ENCODE results near the gene RASAL1. TPM values are rescaled to one million over a fixed set of nuclear protein-coding genes. Genes with fewer than 3 reads are reported as not detected.

Gene RASAL1
- total and polyA plus RNA-seq, 8 donors: 0.79 to 12.1 (median 2.6) TPM

- Histone ChIP-seq H3K27me3 (no peaks in the 10 kb centered on the region), H3K27ac (no peak overlapping the region), H3K4me1 (no peaks in the 10 kb centered on the region), H3K36me3 (peaks cover 7 to 76% (median 51%) of the 10 kb centered on the region in 3 donors), H3K9me3 (no peaks in the 10 kb centered on the region), H3K4me3 (no peak overlapping the region)
- no peak for DNase-seq
- no peak for ATAC-seq
- FAIRE-seq: no peak
- WGBS, 2 donors: 84% methylated on average over 7 of the region's 7 CpGs
- no peak for TF ChIP-seq CTCF (IDR thresholded peaks at IDR 0.05)
- intact Hi-C loops (cut with DNase I): loop anchor here in 1 of 3 donors (5.0 kb wide), 1 partner anchor 121 kb away; no protein-coding TSS in a partner anchor
Measured at GRCh38 chr12:113173081-113173698, 37.6 kb upstream of the RASAL1 start.

- 94 to 96% methylated on average over 20 of the region's 20 CpGs for WGBS, 2 donors
- Histone ChIP-seq H3K9me3 (no peaks in the 10 kb centered on the region), H3K27me3 (no peaks in the 10 kb centered on the region), H3K4me3 (no peak overlapping the region), H3K27ac (no peak overlapping the region), H3K4me1 (no peaks in the 10 kb centered on the region), H3K36me3 (peaks cover 7 to 76% (median 46%) of the 10 kb centered on the region in 3 donors)
- no peak for TF ChIP-seq CTCF (IDR thresholded peaks at IDR 0.05)
- intact Hi-C loops (cut with DNase I): loop anchor here in 1 of 3 donors (5.0 kb wide), 1 partner anchor 120 kb away; no protein-coding TSS in a partner anchor
- FAIRE-seq: no peak
- no peak for DNase-seq
- no peak for ATAC-seq
Measured at GRCh38 chr12:113172185-113172584, 36.6 kb upstream of the RASAL1 start.

GRCh38 chr12:113171543-113171942 lies 36.0 kb upstream of the RASAL1 start:
- H3K36me3 ChIP-seq: peaks cover 7 to 76% (median 46%) of the 10 kb centered on the region in 3 donors
- FAIRE-seq (no peak), ATAC-seq (no peak), DNase-seq (no peak)
- no peaks in the 10 kb centered on the region for H3K9me3 ChIP-seq
- TF ChIP-seq CTCF (IDR thresholded peaks at IDR 0.05): no peak
- intact Hi-C loops (cut with DNase I): loop anchor here in 1 of 3 donors (5.0 kb wide), 1 partner anchor 119 kb away; no protein-coding TSS in a partner anchor
- no peaks in the 10 kb centered on the region for H3K4me1 ChIP-seq
- WGBS, 2 donors: 97% methylated on average over 9 of the region's 9 CpGs
- no peaks in the 10 kb centered on the region for H3K27me3 ChIP-seq
- H3K27ac ChIP-seq: no peak overlapping the region
- no peak overlapping the region for H3K4me3 ChIP-seq

GRCh38 chr12:113170926-113171325 lies 35.4 kb upstream of the RASAL1 start:
- H3K36me3 ChIP-seq: peaks cover 5 to 78% (median 46%) of the 10 kb centered on the region in 3 donors
- intact Hi-C loops (cut with DNase I): loop anchor here in 1 of 3 donors (5.0 kb wide), 1 partner anchor 119 kb away; no protein-coding TSS in a partner anchor

More at GRCh38 chr12:113170926-113171325, 35.4 kb upstream of the RASAL1 start:
- no peak overlapping the region for H3K4me3 ChIP-seq
- no peaks in the 10 kb centered on the region for H3K9me3 ChIP-seq
- no peaks in the 10 kb centered on the region for H3K27me3 ChIP-seq
- ATAC-seq (no peak), FAIRE-seq (no peak), DNase-seq (no peak)
- no peaks in the 10 kb centered on the region for H3K4me1 ChIP-seq
- TF ChIP-seq CTCF (IDR thresholded peaks at IDR 0.05): no peak
- 92 to 94% methylated on average over 4 of the region's 4 CpGs for WGBS, 2 donors
- H3K27ac ChIP-seq: no peak overlapping the region

Data from pancreas (tissue), 10 donors.